HG03442 (cell line): ENCODE measurements around the gene LHPP.

Source experiments
- ATAC-seq: cut with Tn5 transposase; IDR thresholded peaks from one replicate; pipeline ENCODE4 v1.9.1; 2021; ENCODE audit warnings: mild to moderate bottlenecking, moderate library complexity; ENCODE audit not compliant: unreplicated experiment

LHPP gene

GRCh38 chr10:124618470-124619073 is 156.9 kb downstream of the LHPP start:
- no peak for ATAC-seq

- peak; percentile 32 for ATAC-seq
These were observed 157.6 kb downstream of the LHPP start for GRCh38 chr10:124619195-124619594.

- peak; percentile 32 for ATAC-seq
These were observed 158.3 kb downstream of the LHPP start for GRCh38 chr10:124619802-124620490.

- ATAC-seq: no peak
These were observed 160.0 kb downstream of the LHPP start for GRCh38 chr10:124621637-124622036.

- no peak for ATAC-seq
These were observed 160.5 kb downstream of the LHPP start for GRCh38 chr10:124622158-124622557.

GRCh38 chr10:124622866-124623536 is 161.4 kb downstream of the LHPP start:
- no peak for ATAC-seq

GRCh38 chr10:124624006-124624405 is 162.4 kb downstream of the LHPP start:
- ATAC-seq: no peak

GRCh38 chr10:124624466-124624865 is 162.8 kb downstream of the LHPP start:
- ATAC-seq: no peak

- no peak for ATAC-seq
These were observed 163.3 kb downstream of the LHPP start for GRCh38 chr10:124624895-124625294.

GRCh38 chr10:124625831-124626238 is 164.2 kb downstream of the LHPP start:
- ATAC-seq: no peak

GRCh38 chr10:124626759-124627380 is 165.2 kb downstream of the LHPP start:
- peak; percentile 71 for ATAC-seq

- ATAC-seq: no peak
These were observed 166.4 kb downstream of the LHPP start for GRCh38 chr10:124627866-124628675.

GRCh38 chr10:124628676-124629021 is 167.0 kb downstream of the LHPP start:
- ATAC-seq: no peak

GRCh38 chr10:124629415-124629814 is 167.8 kb downstream of the LHPP start:
- no peak for ATAC-seq

- no peak for ATAC-seq
These were observed 168.2 kb downstream of the LHPP start for GRCh38 chr10:124629842-124630241.

- no peak for ATAC-seq
These were observed 168.9 kb downstream of the LHPP start for GRCh38 chr10:124630551-124630950.

- no peak for ATAC-seq
These were observed 170.5 kb downstream of the LHPP start for GRCh38 chr10:124632064-124632531.

- no peak for ATAC-seq
These were observed 170.9 kb downstream of the LHPP start for GRCh38 chr10:124632566-124632965.

- ATAC-seq: no peak
These were observed 174.8 kb downstream of the LHPP start for GRCh38 chr10:124636271-124636995.

- ATAC-seq: no peak
These were observed 175.6 kb downstream of the LHPP start for GRCh38 chr10:124637091-124637700.
